Bronchial epithelial cell (primary cell): ENCODE measurements around the gene AP5Z1. TPM values are rescaled to one million over a fixed set of nuclear protein-coding genes. Genes with fewer than 3 reads are reported as not detected.

ENCODE experiments used
- DNase-seq: peaks from one replicate; pipeline ENCODE4 v3.0.0-alpha.2; 2010; ENCODE audit warnings: low read depth
- FAIRE-seq: peaks from 2 replicates; lab custom pipeline; 2011; peaks lifted over from hg19 to GRCh38; lab: Jason Lieb, UNC
- H3K27me3 ChIP-seq: 2 replicates; pipeline ENCODE4 v1.5.1; 2011; ENCODE audit warnings: low read length; ENCODE audit not compliant: control insufficient read depth, insufficient read depth
- H3K36me3 ChIP-seq: 2 replicates; pipeline ENCODE4 v1.5.1; 2011; ENCODE audit warnings: low read length; ENCODE audit not compliant: control insufficient read depth, insufficient read depth
- H3K4me3 ChIP-seq: 2 replicates; pipeline ENCODE4 v1.5.1; 2011; ENCODE audit warnings: mild to moderate bottlenecking, low read depth, low read length, control low read depth
- CTCF ChIP-seq: IDR thresholded peaks from 2 replicates; pipeline ENCODE4 v1.5.1; 2011; ENCODE audit warnings: mild to moderate bottlenecking, moderate library complexity, low read length, control low read depth, inconsistent platforms; ENCODE audit not compliant: insufficient read depth, severe bottlenecking
- total RNA-seq: library from RNA; depleted of rRNA; stranded (reverse); fragments of >200 nt; gene quantifications from 2 replicates; pipeline ENCODE4 v1.2.1, GENCODE V29; 2014

Gene AP5Z1
- total RNA-seq, 1 donor from 2014 or later: 24.5 TPM

DNA sequence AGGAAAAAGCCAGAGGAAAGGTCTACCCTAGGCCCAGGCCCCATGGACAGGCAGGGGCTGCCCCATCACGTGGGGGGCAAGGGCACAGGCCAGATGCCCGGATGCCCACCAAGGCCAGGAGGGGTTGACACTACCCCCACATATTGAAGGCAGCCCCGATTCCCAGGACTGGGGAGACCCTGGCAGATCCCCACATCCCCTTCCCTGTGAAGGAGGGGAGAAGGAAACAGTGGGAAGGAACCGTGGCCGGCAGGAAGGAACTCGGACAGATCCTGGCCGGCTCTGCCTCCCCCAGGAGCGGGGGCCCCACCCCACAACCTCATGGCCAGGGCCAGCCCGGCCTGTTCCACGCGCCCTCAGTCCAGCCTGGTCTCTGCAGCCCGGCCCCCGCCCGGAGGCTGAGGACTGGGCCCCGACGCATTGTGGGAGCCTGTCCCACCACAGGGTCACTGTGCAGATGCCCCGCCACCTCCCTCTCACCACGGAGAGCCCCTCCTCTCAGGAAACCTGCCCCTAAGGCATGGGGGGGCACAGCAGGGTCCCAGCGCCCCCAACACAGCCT, 45.1 kb downstream of the AP5Z1 start:
- TF ChIP-seq CTCF: no peak
- Histone ChIP-seq H3K36me3 (no peaks in the 10 kb centered on the region), H3K27me3 (no peaks in the 10 kb centered on the region), H3K4me3 (no peak overlapping the region)
- DNase-seq (no peak), FAIRE-seq (no peak)

- Histone ChIP-seq H3K36me3 (no peaks in the 10 kb centered on the region), H3K4me3 (no peak overlapping the region), H3K27me3 (no peaks in the 10 kb centered on the region)
- DNase-seq (no peak), FAIRE-seq (no peak)
- TF ChIP-seq CTCF: no peak
Observed at GRCh38 chr7:4820967-4821471, 45.6 kb downstream of the AP5Z1 start.

DNA sequence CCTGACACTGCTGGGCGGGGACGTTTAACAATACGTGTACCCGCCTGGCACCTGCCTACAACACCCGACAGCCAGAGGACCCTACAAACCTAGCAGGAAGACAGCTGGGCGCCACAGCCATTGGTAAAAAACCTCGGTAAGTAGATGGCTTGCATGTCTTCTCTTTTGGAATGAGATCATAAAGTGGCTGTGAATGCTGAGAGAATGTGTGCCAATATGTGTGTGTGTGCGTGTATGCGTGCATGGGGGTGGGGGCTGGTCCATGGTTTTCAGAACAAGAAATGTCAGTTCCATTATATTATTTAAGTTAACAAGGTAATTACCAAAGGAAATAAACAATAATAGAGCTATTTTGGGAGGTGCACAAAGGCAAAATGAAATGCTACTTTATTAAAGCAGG, 47.3 kb downstream of the AP5Z1 start:
- FAIRE-seq: no peak
- H3K36me3 ChIP-seq: no peaks in the 10 kb centered on the region
- no peaks in the 10 kb centered on the region for H3K27me3 ChIP-seq
- no peak for TF ChIP-seq CTCF
- no peak overlapping the region for H3K4me3 ChIP-seq
- no peak for DNase-seq

DNA sequence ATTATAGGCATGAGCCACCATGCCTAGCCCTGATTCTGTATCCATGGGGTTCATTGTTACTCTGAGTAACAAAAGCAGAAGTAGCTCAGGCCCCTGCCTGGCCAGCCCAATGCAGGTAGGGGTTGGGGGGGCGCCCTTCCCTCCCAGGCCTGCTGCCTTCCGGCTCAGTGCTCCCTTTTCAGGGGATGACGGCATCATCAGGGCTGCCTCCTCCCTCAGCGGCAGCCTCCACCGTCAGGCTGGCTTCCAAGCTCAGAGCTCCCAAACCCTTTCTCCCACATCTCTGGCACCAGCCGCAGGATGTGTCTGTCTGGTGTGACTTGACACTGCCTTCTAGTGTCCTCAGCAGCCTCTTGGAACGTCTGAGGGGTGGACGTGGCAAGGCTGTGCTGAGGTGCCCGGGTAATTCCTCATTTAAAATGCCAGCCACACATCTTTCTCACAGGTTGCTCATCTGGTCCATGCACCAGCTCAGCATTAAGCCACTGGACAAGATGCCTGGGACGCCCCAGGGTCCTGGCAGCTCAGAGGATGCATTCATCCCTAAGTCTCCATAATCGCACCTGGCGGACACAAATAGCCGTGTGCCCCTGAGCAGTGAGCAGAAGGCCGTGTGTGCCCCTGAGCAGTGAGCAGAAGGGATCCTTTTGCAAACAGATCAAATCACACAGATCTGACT, 48.2 kb downstream of the AP5Z1 start:
- FAIRE-seq: no peak
- Histone ChIP-seq H3K36me3 (no peaks in the 10 kb centered on the region), H3K4me3 (no peak overlapping the region), H3K27me3 (no peaks in the 10 kb centered on the region)
- no peak for DNase-seq
- no peak for TF ChIP-seq CTCF

GRCh38 chr7:4824120-4824775, 48.8 kb downstream of the AP5Z1 start:
- no peak for DNase-seq
- no peaks in the 10 kb centered on the region for H3K27me3 ChIP-seq

More at GRCh38 chr7:4824120-4824775, 48.8 kb downstream of the AP5Z1 start:
- no peak overlapping the region for H3K4me3 ChIP-seq
- no peak for FAIRE-seq
- H3K36me3 ChIP-seq: no peaks in the 10 kb centered on the region
- no peak for TF ChIP-seq CTCF
